ENCODE results near the gene HES2.
"Not testable (repeated sequence)": the region's sequence is repeated elsewhere in the genome, so short reads cannot be mapped to it uniquely, and the experiment has no call there.

Gene HES2

DNA sequence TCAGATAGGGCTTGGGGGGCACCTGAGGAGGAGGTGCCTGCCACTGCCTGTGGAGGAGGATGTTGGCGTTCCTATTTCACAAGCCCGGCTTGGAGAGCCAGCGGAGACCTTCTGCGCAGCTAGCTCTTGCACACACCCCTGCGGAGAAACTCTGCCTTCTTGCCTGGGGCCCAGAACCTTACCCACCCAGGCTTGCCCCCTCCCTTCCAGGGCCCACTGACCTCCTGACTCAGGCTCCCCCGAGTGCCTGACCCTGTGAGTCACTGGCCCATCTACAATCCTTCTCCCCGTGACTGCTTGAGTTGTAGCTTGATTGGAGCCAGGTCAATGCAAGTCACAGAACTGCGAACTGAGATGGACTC is 3.4 kb downstream of the HES2 start:
- no peak for DNase-seq

DNA sequence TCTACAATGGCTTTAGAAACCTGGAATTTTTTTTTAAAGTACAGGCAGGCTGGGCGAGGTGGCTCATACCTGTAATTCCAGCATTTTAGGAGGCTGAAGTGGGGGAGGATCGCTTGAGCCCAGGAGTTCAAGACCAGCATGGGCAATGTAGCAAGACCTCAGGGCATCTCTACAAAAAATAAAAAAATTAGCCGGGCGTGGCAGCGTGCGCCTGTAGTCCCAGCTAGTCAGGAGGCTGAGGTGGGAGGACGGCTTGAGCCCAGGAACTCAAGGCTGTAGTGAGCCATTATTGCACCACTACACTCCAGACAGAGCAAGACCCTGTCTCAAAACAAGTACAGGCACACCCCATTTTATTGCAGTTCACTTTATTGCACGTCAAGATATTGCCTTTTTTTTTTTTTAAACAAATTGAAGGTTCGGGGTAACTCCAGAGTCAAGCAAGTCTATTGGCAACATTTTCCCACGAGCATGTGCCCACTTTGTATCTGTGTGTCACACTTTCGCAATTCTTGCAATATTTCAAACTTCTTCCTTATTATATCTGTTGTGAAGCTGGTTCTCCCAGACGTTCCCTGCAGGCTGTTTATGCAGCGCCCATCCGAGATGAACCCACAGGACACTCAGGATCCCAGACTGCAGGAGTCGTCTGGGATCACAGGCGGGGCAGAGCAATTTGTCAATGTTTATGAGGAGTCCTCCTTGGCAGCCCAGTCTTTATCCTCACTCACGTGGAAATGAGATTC is 4.7 kb downstream of the HES2 start:
- no peak for DNase-seq

DNA sequence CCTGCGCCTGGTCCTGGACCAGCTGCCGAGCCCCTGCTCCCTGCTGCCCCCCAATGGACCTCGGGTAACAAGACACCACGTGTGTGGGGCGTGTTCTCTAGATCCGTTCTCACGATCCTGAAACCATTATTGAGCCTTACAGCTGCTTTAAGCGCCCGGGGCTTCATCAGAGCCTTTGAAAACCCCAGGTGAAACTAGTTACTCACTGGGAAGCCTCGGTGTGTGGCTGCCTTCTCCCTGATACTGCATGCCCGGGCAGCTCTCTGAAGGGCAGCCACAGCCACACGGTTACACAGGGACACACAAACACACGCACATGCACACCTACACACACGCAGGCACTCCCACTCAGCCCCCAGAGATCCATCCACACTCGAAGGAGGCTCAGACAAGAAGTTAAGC is 5.3 kb downstream of the HES2 start:
- DNase-seq = peak; percentile 60

- DNase-seq = no peak
These were observed 6.8 kb downstream of the HES2 start for GRCh38 chr1:6412896-6413295.

DNA sequence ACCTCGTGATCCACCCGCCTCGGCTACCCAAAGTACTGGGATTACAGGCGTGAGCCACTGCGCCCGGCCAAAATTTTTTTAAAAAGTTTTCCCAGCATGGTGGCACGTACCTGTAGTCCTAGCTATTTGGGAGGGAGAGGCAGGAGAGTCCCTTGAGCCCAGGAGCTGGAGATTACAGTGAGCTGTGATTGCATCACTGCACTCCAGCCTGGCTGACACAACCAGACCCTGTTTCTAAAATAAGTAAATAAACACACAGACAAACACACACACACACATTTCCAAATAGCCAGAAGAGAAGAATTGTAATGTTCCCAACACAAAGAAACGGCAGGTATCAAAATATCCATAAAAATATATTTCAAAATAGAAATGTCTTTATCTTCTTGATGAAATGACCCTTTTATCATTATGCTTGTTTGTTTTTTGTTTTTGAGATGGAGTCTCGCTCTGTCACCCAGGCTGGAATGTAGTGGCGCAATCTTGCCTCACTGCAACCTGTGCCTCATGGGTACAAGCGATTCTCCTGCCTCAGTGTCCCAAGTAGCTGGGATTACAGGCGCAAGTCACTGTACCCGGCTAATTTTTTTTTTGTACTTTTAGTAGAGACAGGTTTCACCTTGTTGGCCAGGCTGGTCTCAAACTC is 9.3 kb downstream of the HES2 start:
- no peak for DNase-seq

- DNase-seq = no peak
These were observed 10.0 kb downstream of the HES2 start for GRCh38 chr1:6409733-6410132.

- no peak for DNase-seq
These were observed 10.7 kb downstream of the HES2 start for GRCh38 chr1:6409053-6409452.

- no peak for DNase-seq
These were observed 11.7 kb downstream of the HES2 start for GRCh38 chr1:6408023-6408422.

GRCh38 chr1:6401673-6402072 is 18.0 kb downstream of the HES2 start:
- DNase-seq = no peak

- DNase-seq = no peak
These were observed 20.4 kb downstream of the HES2 start for GRCh38 chr1:6399294-6399693.

DNA sequence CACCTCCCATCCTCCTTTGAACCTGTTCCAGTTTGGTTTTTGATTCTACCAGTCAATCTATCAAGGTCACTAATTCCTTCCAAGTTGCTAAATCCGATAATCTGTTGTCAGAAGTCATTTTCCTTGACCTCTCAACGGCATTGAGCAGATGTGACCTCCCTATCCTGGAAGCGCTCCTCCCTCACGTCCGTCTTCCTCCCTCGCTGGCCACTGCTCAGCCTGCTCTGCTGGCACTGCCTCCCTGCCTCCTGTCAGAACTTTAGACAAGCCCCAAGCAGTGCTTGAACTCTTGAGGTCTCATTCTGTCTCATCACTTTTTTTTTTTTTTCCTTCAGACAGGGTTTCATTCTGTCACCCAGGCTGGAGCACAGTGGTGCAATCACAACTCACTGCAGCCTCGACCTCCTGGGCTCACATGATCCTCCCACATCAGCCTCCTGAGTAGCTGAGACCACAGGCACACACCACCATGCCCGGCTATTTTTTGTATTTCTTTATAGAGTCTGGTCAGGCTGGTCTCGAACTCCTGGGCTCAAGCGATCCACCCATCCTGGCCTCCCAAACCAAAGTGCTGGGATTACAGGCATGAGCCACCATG is 21.8 kb downstream of the HES2 start:
- DNase-seq = no peak

DNA sequence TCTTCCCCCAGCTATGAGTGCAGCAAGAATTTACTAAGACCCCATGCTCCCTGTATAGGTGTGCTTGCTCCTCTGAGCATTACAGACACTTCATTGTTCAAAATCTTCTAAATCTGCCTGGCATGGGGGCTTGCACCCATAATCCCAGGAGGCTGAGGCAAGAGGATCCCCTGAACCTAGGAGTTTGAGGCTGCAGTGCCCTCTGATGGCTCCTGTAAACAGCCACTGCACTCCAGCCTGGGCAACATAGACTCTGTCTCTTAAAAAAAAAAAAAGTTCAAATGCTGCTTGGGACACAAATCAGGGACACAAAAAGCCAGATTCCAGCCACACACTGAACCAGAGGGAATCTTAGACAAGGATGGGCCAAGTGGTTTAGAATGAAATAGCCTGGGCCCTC is 22.7 kb downstream of the HES2 start:
- no peak for DNase-seq

DNA sequence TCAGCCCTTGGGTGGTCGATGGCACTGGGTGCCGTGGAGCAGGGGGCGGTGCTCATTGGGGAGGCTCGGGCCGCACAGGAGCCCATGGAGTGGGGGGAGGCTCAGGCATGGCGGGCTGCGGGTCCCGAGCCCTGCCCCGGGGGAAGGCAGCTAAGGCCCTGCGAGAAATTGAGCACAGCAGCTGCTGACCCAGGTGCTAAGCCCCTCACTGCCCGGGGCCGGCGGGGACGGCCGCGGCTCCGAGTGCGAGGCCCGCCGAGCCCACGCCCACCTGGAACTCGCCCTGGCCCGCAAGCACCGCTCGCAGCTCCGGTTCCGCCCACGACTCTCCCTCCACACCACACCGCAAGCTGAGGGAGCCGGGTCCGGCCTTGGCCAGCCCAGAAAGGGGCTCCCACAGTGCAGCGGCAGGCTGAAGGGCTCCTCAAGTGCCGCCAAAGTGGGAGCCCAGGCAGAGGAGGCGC is 23.9 kb downstream of the HES2 start:
- DNase-seq = not testable (repeated sequence)

DNA sequence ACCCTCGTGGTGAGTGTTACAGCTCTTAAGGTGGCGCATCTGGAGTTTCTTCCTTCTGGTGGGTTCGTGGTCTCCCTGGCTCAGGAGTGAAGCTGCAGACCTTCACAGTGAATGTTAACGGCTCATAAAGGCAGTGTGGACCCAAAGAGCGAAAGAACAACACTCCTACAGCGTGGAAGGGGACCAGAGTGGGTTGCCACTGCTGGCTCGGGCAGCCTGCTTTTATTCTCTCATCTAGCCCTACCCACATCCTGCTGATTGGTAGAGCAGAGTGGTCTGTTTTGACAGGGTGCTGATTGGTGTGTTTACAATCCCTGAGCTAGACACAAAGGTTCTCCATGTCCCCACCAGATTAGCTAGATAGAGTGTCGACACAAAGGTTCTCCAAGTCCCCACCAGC is 24.6 kb downstream of the HES2 start:
- not testable (repeated sequence) for DNase-seq

- peak; percentile 99 for DNase-seq
These were observed 26.1 kb downstream of the HES2 start, which contains the start of gene ACOT7 for GRCh38 chr1:6393400-6394187. Gene ACOT7, minus strand, starts transcription at chr1:6393767. Its CDS starts 368 bp downstream, at chr1:6393399.

- no peak for DNase-seq
These were observed 26.8 kb downstream of the HES2 start for GRCh38 chr1:6392809-6393399.

GRCh38 chr1:6391951-6392808 is 27.5 kb downstream of the HES2 start:
- DNase-seq = peak; percentile 78

DNA sequence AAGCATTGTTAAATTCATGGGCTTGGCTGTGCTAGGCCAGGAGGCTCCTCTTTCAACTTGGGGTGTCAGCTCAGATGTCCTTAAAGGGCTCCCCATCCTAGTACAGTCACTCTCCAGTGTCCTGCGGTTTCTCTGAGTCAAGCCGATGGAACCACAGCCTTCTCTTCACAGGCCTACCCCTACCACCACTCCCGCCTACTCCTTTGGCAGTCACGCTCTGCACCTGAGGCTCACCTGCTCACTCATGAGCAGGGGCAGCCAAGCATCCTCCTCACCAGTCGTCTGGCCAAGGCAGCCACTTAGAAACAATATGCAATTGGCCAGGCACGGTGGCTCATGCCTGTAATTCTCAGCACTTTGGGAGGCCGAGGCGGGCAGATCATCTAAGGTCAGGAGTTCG is 29.7 kb downstream of the HES2 start:
- DNase-seq = no peak

- DNase-seq = no peak
These were observed 33.3 kb downstream of the HES2 start for GRCh38 chr1:6386371-6386949.

DNA sequence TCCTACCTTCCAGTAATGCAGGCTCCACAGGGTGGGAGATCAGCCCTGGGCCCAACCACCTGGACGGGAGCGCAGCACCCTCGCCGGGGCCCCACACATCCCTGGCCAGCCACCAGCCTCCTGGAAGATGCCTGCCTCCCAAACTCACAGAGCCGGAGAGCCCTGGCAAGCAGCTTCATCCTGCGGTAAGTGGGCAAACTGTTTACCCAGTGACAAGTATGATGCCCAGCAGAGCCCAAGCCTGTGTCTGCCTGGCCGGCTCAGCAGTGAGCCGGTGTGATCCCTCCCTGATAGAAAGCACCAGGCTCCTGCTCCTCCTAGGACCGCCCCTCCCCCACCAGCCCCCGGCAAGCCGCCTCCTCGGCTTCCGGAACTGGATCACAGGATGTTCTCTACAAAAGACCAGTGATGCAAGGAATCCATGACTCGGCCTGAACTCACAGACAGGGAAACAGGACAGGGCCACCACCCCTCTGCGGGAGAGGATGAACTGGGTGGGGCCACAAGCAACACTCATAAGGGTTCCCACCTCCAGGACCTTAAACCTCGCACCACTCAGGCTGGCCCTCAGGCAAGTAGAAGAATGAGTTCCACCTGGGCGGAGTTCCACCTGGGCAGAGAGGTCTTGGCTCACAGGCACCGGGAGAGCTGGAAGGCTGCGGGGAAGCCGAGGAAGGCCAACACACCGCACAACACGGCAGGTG is 34.1 kb downstream of the HES2 start:
- peak; percentile 85 for DNase-seq

- peak; percentile 87 for DNase-seq
These were observed 34.8 kb downstream of the HES2 start for GRCh38 chr1:6384962-6385361.
